Naive thymus-derived CD8-positive, alpha-beta T cell (primary cell): ENCODE measurements around the gene ING5. TPM values are rescaled to one million over a fixed set of nuclear protein-coding genes. Genes with fewer than 3 reads are reported as not detected.

Experiments
- ATAC-seq, 2 donors: fragments of 150-1000 bp; cut with Tn5 transposase in 1 of 2; sonication (Bioruptor Pico), chemical (Tn5 transposase) in 1 of 2; 1 replicate in 1 of 2; 2 replicates in 1 of 2; pipeline ENCODE4 v1.10.0; 2021; ENCODE audit warnings: mild to moderate bottlenecking in 2 of 2, moderate library complexity in 2 of 2
- POLR2A ChIA-PET: fragments of 350-600 bp; sonication (Branson Sonifier 250); formaldehyde crosslinking; loops from one replicate; lab custom pipeline; 2021; ENCODE audit warnings: antibody characterized with exemption; lab: Charles Lee
- DNase-seq, 10 donors: peaks; one replicate each; pipeline versions ENCODE4 v3.0.0 to v3.0.0-alpha.2; 2020 to 2022
- H3K27ac Mint-ChIP-seq, 10 donors: one replicate each; pipeline ENCODE4 v1.8.0; 2020 to 2022; ENCODE audit warnings: mild to moderate bottlenecking in 10 of 10, mixed read lengths in 10 of 10, moderate library complexity in 4 of 10, inconsistent platforms in 1 of 10
- H3K27me3 Mint-ChIP-seq, 5 donors: one replicate each; pipeline ENCODE4 v1.8.0; 2021 to 2022; ENCODE audit warnings: mixed read lengths in 5 of 5
- H3K36me3 Mint-ChIP-seq, 3 donors: one replicate each; pipeline ENCODE4 v1.8.0; 2020 to 2022; ENCODE audit warnings: mixed read lengths in 3 of 3, mild to moderate bottlenecking in 2 of 3, inconsistent platforms in 1 of 3
- H3K4me1 Mint-ChIP-seq, 4 donors: one replicate each; pipeline ENCODE4 v1.8.0; 2021 to 2022; ENCODE audit warnings: mixed read lengths in 4 of 4
- H3K4me3 Mint-ChIP-seq, 10 donors: one replicate each; pipeline ENCODE4 v1.8.0; 2020 to 2022; ENCODE audit warnings: mild to moderate bottlenecking in 10 of 10, mixed read lengths in 10 of 10, moderate library complexity in 6 of 10, inconsistent platforms in 1 of 10
- H3K9me3 Mint-ChIP-seq, 9 donors: one replicate each; pipeline ENCODE4 v1.8.0; 2020 to 2022; ENCODE audit warnings: mixed read lengths in 9 of 9, mild to moderate bottlenecking in 3 of 9, inconsistent platforms in 1 of 9, moderate library complexity in 1 of 9
- polyA plus RNA-seq, 3 donors: library from polyadenylated mRNA; unstranded; fragments of 300-500 nt; fragmentation: Illumina TruSeq; gene quantifications; one replicate each; pipeline ENCODE4 v1.2.3, GENCODE V29; 2021
- total RNA-seq, 8 experiments: library from RNA in 2 of 8; stranded (reverse) in 2 of 8; gene quantifications; one replicate each; pipeline ENCODE4 v1.2.3 and lab custom pipeline; 2021 to 2026

Gene ING5
- total RNA-seq = 10 to 100 TPM; 73.1 to 80.8 TPM
- 10 to 100 TPM; 16.4 to 23.5 (median 17.4) TPM for polyA plus RNA-seq
- total RNA-seq (lab: John Stamatoyannopoulos, UW) = 56.1 to 128 (median 94.1) reads per million in 6 experiments

DNA sequence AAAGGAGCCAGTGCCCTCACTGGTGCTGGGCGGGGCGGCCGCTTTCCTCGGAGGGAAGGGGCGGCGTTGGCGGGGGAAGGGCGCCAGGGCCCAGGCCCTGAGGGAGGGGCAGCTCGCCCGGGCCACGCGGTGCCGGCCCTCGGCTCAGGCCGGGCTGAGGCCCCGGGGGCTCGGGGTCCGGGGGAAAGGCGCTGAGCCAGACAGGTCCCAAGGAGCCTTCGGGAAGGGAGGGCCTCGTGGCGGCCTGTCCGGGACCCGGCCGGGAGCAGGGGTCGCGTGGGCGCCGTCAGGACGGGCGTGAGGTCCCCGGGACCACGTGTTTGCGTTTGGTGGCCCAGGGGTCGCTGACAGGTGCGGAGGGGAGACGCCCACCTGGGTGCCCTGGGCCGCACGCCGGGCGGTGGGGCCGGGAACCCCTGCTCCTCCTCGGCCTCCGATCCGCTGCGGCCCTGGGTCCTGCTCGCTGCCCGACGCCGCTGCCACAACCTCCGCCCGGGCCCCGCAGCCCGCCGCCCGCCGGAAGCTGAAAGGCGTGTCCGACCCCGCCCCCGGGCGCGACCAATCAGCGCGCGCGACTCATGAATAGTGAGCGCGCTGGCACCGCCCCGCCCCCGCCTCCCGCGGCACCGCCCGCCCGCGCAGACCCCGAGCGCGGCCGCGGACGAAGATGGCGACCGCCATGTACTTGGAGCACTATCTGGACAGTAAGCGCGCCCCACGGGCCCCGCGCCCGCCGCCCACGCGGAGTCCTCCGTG is at the start of gene ING5:
ING5 (plus strand) TSS at position 641 of the 756 bp plus-strand sequence; CDS start at position 668, 27 bp downstream.
- H3K36me3 Mint-ChIP-seq = peaks cover 6 to 20% (median 10%) of the 10 kb centered on the region in 3 donors
- POLR2A ChIA-PET = interaction anchor here (0.5 to 7.1 kb wide), 20 partner anchors 8 to 1140 kb away, joined by 3 to 116 read pairs (median 5); partner anchors contain the start of genes ATG4B, D2HGDH, DTYMK and HDLBP
- ATAC-seq (peak; percentile 74 to 77), DNase-seq (peak; percentile 88 to 99 (median 96))
- H3K4me3 Mint-ChIP-seq = peak within 1 kb of the TSS; percentile 80 to 94 (median 91)
- H3K27me3 Mint-ChIP-seq = no peaks in the 10 kb centered on the region
- peak within 1 kb of the TSS; percentile 81 to 95 (median 92) for H3K27ac Mint-ChIP-seq
- H3K4me1 Mint-ChIP-seq = peaks cover 17 to 34% (median 26%) of the 10 kb centered on the region in 4 donors
- no peaks in the 10 kb centered on the region for H3K9me3 Mint-ChIP-seq

DNA sequence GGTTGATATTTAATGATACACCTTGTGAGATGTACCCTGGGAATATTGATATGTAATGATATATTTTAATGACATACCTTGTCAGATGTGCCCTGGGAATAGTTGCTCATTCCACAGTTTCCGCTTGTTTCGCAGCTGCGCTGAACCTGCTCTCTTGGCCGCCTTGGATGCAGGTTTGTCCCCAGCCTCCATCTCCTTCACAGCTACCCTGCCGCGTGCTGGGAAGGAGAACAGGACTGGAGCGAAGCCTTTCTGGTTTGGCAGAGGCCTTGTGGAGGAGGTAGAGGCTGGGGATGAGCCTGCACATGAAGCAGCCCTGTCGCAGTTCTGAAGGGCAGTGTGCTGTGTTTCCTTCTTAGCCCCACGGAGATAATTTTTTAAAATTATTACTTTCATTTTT is 49.7 kb upstream of the ING5 start:
- Mint-ChIP-seq H3K9me3 (no peaks in the 10 kb centered on the region), H3K27me3 (no peaks in the 10 kb centered on the region), H3K4me1 (peaks cover 6 to 25% (median 12%) of the 10 kb centered on the region in 4 donors), H3K4me3 (no peak overlapping the region), H3K36me3 (peaks cover 0 to 55% (median 4%) of the 10 kb centered on the region in 3 donors), H3K27ac (peak overlapping the region in 1 of 10 donors; percentile 65)
- ATAC-seq (no peak), DNase-seq (no peak)
- POLR2A ChIA-PET = no interaction called here

DNA sequence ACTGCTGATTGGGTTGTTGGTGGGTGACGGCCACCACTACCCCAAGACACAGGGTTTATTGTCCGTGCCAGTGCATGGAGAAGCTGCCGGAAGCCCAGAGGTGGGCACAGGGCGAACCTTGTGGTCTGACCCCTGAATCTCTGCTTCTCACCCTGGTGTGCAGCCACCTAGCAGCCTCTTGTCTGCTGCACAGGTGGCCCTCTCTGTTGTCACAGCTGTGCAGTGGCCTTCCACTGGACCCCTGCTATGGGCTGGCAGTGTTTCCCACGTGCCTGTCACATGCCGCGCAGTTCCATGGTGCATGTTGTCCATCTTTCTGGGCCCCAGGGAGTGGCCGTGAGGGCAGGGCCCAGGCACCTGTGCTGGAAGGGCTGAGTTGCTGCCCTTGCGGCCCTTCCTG is 49.1 kb upstream of the ING5 start:
- peaks cover 0 to 61% (median 4%) of the 10 kb centered on the region in 3 donors for H3K36me3 Mint-ChIP-seq
- no peaks in the 10 kb centered on the region for H3K27me3 Mint-ChIP-seq
- POLR2A ChIA-PET = no interaction called here
- no peaks in the 10 kb centered on the region for H3K9me3 Mint-ChIP-seq
- peaks cover 6 to 25% (median 12%) of the 10 kb centered on the region in 4 donors for H3K4me1 Mint-ChIP-seq
- no peak overlapping the region for H3K27ac Mint-ChIP-seq
- DNase-seq (no peak), ATAC-seq (no peak)
- no peak overlapping the region for H3K4me3 Mint-ChIP-seq

DNA sequence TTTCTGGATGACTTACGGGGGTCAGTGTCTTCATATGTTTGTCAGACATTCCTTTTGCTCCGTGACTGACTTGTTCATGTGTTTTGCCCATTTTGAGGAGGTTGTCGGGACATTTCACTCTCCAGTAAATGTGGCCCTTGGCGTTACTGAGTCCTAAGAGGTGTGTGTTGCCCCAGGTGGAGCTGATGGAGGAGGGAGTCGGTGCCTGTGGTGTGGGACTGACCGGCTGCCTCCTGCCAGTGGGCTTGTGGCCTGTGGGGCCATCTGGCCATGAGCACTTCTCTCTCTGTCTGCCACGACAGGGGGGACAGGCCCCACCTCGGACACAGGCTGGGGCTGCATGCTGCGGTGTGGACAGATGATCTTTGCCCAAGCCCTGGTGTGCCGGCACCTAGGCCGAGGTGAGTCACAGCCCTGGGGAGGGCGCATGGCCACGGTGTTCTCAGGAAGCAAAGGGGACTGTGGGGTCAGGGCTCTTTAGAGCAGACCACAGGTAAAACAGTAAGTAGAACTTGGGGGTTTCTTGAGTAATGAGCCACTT is 48.6 kb upstream of the ING5 start:
- H3K36me3 Mint-ChIP-seq = peaks cover 0 to 65% (median 4%) of the 10 kb centered on the region in 3 donors

DNA sequence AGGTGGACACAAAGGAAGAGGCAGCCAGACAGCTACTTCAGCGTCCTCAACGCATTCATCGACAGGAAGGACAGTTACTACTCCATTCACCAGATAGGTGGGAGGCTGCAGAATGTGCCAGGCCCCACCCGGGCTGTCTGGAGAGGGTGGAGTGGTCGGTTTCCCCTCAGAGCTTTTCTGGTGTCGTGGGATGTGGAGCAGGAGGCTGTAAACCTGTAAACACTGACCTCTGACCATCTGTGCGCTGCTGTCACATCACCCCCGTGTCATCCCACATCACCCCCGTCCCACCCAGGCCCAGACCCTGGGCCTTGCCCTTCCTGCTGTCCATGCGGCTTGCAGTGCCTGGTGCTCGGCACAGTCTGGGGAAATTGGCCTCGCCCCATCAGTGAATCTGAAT is 47.3 kb upstream of the ING5 start:
- H3K9me3 Mint-ChIP-seq = no peaks in the 10 kb centered on the region
- ATAC-seq = no peak
- no peak overlapping the region for H3K4me3 Mint-ChIP-seq
- H3K27ac Mint-ChIP-seq = no peak overlapping the region
- peaks cover 0 to 8% (median 2%) of the 10 kb centered on the region in 4 donors for H3K4me1 Mint-ChIP-seq
- H3K36me3 Mint-ChIP-seq = peaks cover 0 to 76% (median 10%) of the 10 kb centered on the region in 3 donors
- DNase-seq = no peak
- POLR2A ChIA-PET = no interaction called here
- no peaks in the 10 kb centered on the region for H3K27me3 Mint-ChIP-seq

More for the DNA sequence above, 48.6 kb upstream of the ING5 start:
- Mint-ChIP-seq H3K27ac (peak overlapping the region in 1 of 10 donors; percentile 40), H3K9me3 (no peaks in the 10 kb centered on the region), H3K4me1 (peaks cover 6 to 19% (median 10%) of the 10 kb centered on the region in 4 donors), H3K4me3 (no peak overlapping the region), H3K27me3 (no peaks in the 10 kb centered on the region)
- POLR2A ChIA-PET = no interaction called here
- no peak for DNase-seq
- ATAC-seq = no peak

DNA sequence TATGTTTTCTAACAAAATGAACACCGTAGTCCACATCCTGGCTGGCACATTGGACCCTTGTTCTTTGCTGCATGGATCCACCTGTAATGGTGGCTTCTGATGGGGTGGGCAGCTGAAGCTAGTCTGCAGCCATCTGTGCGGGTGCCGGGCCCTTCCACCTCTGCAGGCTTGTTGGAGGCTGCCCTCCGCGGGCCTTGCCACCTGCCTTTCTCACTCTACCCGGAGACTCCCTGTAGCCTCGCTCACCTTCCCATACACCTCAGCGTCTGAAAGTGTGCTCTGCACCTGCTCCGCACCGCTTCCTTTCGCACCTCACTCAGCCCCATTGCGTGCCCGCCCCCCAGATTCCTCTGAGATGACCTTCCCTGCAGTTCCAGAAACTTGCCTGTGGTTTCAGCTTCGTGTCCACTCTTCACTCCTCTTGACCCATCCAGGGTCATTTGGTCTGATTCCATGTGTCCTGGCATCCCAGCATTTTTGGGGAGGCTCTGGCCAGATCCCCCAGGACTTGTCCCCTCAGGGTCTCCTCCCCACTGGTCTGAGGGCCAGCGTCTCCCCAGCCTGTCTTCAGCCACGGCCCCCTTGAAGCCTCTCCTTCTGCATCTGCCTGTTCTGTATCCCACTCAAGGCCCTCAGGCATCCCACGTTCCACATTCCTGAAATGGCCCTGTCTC is 46.2 kb upstream of the ING5 start:
- POLR2A ChIA-PET = no interaction called here
- peaks cover 0 to 7% (median 2%) of the 10 kb centered on the region in 4 donors for H3K4me1 Mint-ChIP-seq
- peaks cover 0 to 86% (median 15%) of the 10 kb centered on the region in 3 donors for H3K36me3 Mint-ChIP-seq

DNA sequence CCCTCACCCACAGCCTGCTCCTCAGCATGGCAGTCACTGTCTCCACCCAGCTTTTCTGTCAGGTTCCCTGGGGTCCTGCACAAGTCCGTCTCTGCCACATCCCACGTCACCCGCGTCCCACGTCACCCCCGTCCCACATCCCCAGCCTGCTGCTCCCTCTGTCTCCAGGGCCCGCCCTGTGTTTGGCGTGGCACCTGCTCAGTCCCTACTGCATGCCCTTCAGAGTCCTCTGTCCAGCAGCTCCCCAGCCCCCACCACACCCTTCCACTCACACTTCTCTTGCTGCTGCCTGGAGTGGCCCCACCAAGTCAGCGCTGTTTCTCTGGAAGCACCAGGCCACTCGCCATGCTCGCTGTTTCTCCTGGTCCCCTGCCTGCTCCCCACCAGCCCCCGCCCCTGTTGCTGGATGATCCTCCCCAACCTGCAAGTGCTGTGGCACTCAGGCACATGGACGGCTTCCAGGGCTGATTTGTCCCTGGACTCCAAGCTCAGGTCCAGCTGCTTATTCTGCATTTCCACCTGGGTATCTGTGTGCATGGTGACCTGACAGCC is 45.6 kb upstream of the ING5 start:
- Mint-ChIP-seq H3K27ac (peak overlapping the region in 1 of 10 donors; percentile 83), H3K4me1 (peaks cover 0 to 3% (median under 1%) of the 10 kb centered on the region in 4 donors), H3K36me3 (peaks cover 0 to 86% (median 19%) of the 10 kb centered on the region in 3 donors), H3K4me3 (peak overlapping the region in 1 of 10 donors; percentile 39), H3K27me3 (no peaks in the 10 kb centered on the region), H3K9me3 (no peaks in the 10 kb centered on the region)
- POLR2A ChIA-PET = no interaction called here
- DNase-seq (no peak), ATAC-seq (no peak)

More for the DNA sequence above, 46.2 kb upstream of the ING5 start:
- no peak for DNase-seq
- Mint-ChIP-seq H3K27me3 (no peaks in the 10 kb centered on the region), H3K27ac (peak overlapping the region in 2 of 10 donors; percentile 33 to 83), H3K4me3 (no peak overlapping the region), H3K9me3 (no peaks in the 10 kb centered on the region)
- no peak for ATAC-seq

DNA sequence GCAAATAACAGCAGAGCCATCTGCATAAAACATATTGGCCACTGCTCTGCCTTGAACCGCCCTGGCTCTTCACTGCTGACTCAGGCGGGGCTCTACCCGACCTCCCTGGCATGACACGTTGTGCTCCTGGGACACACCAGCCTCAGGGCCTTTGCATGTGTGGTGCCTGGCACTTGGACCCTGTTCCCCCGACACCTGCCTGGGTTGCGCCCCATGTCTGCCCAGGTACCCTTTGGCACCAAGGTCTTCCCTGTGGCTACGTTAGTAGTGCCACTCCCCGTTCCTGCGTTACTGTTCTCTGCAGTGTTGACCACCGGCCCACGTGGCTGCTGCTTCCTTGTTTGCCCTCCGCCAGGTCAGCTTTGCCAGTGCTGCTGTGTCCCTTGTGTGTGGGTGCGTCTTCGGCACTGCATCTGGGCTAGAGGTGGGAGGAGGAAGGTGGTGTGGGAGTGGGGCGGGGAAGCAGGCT is 44.0 kb upstream of the ING5 start:
- no peaks in the 10 kb centered on the region for H3K9me3 Mint-ChIP-seq
- peaks cover 0 to 83% (median 15%) of the 10 kb centered on the region in 3 donors for H3K36me3 Mint-ChIP-seq
- no peak overlapping the region for H3K4me3 Mint-ChIP-seq
- H3K4me1 Mint-ChIP-seq = peaks cover 0 to 3% (median 0%) of the 10 kb centered on the region in 4 donors
- no peak for DNase-seq
- no peak for ATAC-seq
- H3K27me3 Mint-ChIP-seq = no peaks in the 10 kb centered on the region
- POLR2A ChIA-PET = interaction anchor here (0.7 kb wide), 1 partner anchor 1054 kb away, joined by 6 read pairs; no protein-coding TSS in a partner anchor
- peak overlapping the region in 3 of 10 donors; percentile 8 to 54 (median 40) for H3K27ac Mint-ChIP-seq

DNA sequence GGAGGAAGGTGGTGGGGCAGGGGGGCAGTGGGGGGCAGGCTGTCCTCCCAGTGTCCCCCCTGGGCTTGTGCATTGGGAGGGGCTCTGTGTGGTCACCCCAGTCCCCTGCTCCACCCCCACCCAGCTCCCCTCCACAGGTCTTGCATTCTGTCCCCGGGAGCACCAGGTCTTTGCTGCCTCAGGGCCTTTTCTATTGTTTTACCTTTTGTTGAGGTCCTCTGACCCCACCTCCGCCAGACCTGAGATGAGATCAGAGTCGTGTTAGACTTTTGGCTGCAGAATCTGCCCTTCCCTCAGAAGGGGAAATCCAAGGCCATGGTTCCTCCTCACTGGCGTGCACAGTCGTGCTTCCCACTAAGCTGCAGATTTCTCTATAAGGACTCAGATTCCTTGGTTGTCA is 43.5 kb upstream of the ING5 start:
- peaks cover 0 to 82% (median 15%) of the 10 kb centered on the region in 3 donors for H3K36me3 Mint-ChIP-seq

DNA sequence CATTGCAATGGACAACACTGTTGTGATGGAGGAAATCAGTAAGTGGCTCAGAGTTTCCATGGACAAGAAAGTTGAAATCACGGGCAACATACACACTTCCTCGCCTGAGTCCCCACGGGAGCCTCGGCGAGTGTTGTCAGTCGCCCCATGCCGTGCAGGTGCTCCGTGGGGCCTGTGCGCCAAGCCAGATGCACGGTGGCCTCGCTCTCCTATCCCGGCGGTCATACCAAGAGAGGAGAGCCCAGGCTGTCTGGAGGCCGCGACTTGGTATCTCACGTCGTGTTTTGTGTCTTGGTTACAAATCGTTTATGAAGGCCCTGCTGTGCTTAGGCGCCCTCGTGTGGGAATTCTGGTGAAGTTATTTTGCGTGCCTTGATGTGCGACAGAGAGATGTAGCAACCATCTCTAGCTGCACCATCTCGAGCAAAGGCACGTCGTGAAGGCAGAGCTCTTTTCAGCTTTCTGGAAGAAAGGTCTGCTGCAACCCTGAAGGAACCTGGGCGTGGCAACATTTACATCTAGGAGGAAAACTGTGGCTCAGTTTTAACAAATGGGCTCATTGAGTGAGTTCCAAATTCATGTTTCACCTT is 42.6 kb upstream of the ING5 start:
- DNase-seq (peak in 4 of 10 donors; percentile 18 to 43 (median 38)), ATAC-seq (peak in 1 of 2 donors; percentile 46)
- POLR2A ChIA-PET = no interaction called here
- H3K27me3 Mint-ChIP-seq = no peaks in the 10 kb centered on the region
- H3K36me3 Mint-ChIP-seq = peaks cover 0 to 77% (median 15%) of the 10 kb centered on the region in 3 donors
- peak overlapping the region in 1 of 10 donors; percentile 13 for H3K27ac Mint-ChIP-seq
- H3K4me3 Mint-ChIP-seq = no peak overlapping the region
- H3K4me1 Mint-ChIP-seq = peaks cover 0 to 3% (median 0%) of the 10 kb centered on the region in 4 donors
- no peaks in the 10 kb centered on the region for H3K9me3 Mint-ChIP-seq

More for the DNA sequence above, 43.5 kb upstream of the ING5 start:
- H3K4me1 Mint-ChIP-seq = peaks cover 0 to 3% (median 0%) of the 10 kb centered on the region in 4 donors
- ATAC-seq (no peak), DNase-seq (no peak)
- H3K9me3 Mint-ChIP-seq = no peaks in the 10 kb centered on the region
- POLR2A ChIA-PET = no interaction called here
- H3K4me3 Mint-ChIP-seq = no peak overlapping the region
- no peaks in the 10 kb centered on the region for H3K27me3 Mint-ChIP-seq
- peak overlapping the region in 2 of 10 donors; percentile 40 to 49 for H3K27ac Mint-ChIP-seq

DNA sequence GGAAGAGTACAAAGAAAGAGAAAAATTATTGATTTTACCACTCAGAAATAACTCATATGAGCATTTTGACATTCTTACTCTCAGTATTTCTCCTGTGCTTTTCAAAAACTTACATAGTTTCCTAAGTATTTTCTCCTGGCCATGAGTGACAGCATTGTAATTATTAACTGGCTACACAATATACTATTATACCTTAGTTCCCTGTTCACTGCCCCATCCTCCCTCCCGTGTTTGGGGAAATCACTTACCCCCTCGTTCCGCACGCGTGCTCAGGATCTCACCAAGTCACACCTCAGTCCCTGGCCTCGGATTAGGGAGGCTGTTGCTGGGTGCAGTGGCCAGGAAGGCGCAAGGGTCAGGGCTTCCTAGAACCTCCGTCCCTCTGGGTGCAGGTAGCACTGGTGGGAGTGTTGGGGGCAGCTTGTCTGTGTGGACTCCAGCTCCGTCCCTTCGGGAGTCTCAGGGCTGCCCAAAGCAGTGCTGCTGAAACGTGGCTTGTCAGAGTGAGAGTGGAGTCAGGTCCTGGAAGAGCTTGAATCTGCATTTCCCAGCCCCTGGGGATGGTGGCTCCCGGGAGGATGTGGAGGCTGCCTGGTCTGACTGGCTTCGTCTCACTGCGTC is 41.1 kb upstream of the ING5 start:
- DNase-seq (no peak), ATAC-seq (no peak)
- POLR2A ChIA-PET = no interaction called here
- Mint-ChIP-seq H3K27ac (peak overlapping the region in 1 of 10 donors; percentile 19), H3K36me3 (peaks cover 0 to 62% (median 15%) of the 10 kb centered on the region in 3 donors), H3K4me1 (peaks cover 3 to 6% (median 4%) of the 10 kb centered on the region in 4 donors), H3K9me3 (no peaks in the 10 kb centered on the region), H3K27me3 (no peaks in the 10 kb centered on the region), H3K4me3 (no peak overlapping the region)
